Gastrocnemius medialis (tissue), 4 donors: ENCODE results near the gene ACOT6.
"Not testable (repeated sequence)": the region's sequence is repeated elsewhere in the genome, so short reads cannot be mapped to it uniquely, and the experiment has no call there.

Experiments
- CTCF ChIP-seq, 5 experiments: fragments of 450-650 bp in 3 of 5; fragments of 200-600 bp in 2 of 5; sonication (generic) in 2 of 5; IDR thresholded peaks in 4 of 5; conservative IDR thresholded peaks in 1 of 5; 1 replicate in 4 of 5; 2 replicates in 1 of 5; pipeline ENCODE4 v1.5.1; 2016 to 2019; ENCODE audit warnings: antibody characterized with exemption in 5 of 5, mild to moderate bottlenecking in 3 of 5, moderate library complexity in 3 of 5
- POLR2A ChIP-seq, 2 donors: fragments of 450-650 bp; IDR thresholded peaks; one replicate each; pipeline ENCODE4 v1.6.1; 2017; ENCODE audit warnings: antibody characterized with exemption in 2 of 2, mild to moderate bottlenecking in 2 of 2, moderate library complexity in 2 of 2

DNA sequence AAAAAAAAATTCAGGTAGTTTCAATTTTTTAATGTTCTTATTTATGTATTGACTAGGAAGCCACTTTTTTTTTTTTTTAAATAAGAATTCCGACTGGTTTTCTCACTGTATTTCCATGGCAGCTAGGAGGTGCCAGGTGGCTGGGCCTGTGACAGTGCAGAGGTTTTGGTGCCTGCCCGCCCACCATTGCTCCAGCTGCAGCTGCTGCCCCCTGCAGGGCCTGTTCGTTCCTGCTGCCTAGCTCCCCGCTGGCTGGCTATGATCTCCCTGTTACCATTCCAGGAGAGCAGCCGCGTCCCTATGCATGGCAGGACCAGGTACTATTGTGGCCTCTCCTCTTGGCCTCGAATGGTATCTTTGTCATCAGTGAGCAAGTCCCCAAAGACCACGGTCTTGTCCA lies 41.4 kb upstream of the ACOT6 start:
- peak; percentile 38 to 67 (median 54) for TF ChIP-seq CTCF (IDR thresholded peaks at IDR 0.05 in 4 of 5, conservative IDR thresholded peaks at IDR 0.05 in 1 of 5)
- not testable (repeated sequence) for TF ChIP-seq POLR2A (IDR thresholded peaks at IDR 0.05)
